WTC11 (cell line): ENCODE data around the gene HMCN1. TPM values are rescaled to one million over a fixed set of nuclear protein-coding genes. Genes with fewer than 3 reads are reported as not detected.
A peak's percentile ranks its signal among the peaks of the same experiment; 100 is the strongest.

ENCODE experiments used
- ATAC-seq: fragments of 200-7000 bp; cut with Tn5 transposase; 2 replicates; pipeline ENCODE4 v1.10.0; 2021; ENCODE audit warnings: mild to moderate bottlenecking, moderate library complexity
- CTCF ChIA-PET: fragments of 300-600 bp; sonication (Branson Sonifier 250); formaldehyde crosslinking; loops from one replicate; lab custom pipeline; 2021; ENCODE audit warnings: antibody characterized with exemption; lab: Charles Lee
- POLR2A ChIA-PET: fragments of 350-600 bp; sonication (Branson Sonifier 250); formaldehyde crosslinking; loops from one replicate; lab custom pipeline; 2021; ENCODE audit warnings: antibody characterized with exemption; lab: Charles Lee
- DNase-seq: peaks from one replicate; pipeline ENCODE4 v3.0.0; 2021; ENCODE audit warnings: low spot score
- H3K27ac Mint-ChIP-seq: 2 replicates; pipeline ENCODE4 v1.8.0; 2021; ENCODE audit warnings: mixed read lengths
- H3K27me3 Mint-ChIP-seq: 2 replicates; pipeline ENCODE4 v1.8.0; 2021; ENCODE audit warnings: low read depth, mild to moderate bottlenecking, moderate library complexity, mixed read lengths
- H3K36me3 Mint-ChIP-seq: 2 replicates; pipeline ENCODE4 v1.8.0; 2021; ENCODE audit warnings: mixed read lengths
- H3K4me1 Mint-ChIP-seq: 2 replicates; pipeline ENCODE4 v1.8.0; 2022; ENCODE audit warnings: mixed read lengths
- H3K4me3 Mint-ChIP-seq: 2 replicates; pipeline ENCODE4 v1.8.0; 2021; ENCODE audit warnings: mild to moderate bottlenecking, moderate library complexity, mixed read lengths
- H3K9me3 Mint-ChIP-seq: 2 replicates; pipeline ENCODE4 v1.8.0; 2021; ENCODE audit warnings: mixed read lengths
- ARID4B ChIP-seq: sonication (generic); formaldehyde crosslinking; IDR thresholded peaks from 2 replicates; pipeline ENCODE4 v1.8.0; 2023; ENCODE audit warnings: missing genetic modification reagents, mild to moderate bottlenecking, borderline replicate concordance
- ATF2 ChIP-seq: sonication (generic); formaldehyde crosslinking; IDR thresholded peaks from 2 replicates; pipeline ENCODE4 v1.8.1; 2022; ENCODE audit warnings: low read depth, missing genetic modification reagents, borderline replicate concordance
- CTCF ChIP-seq: fragments of 200-600 bp; IDR thresholded peaks from 2 replicates; pipeline ENCODE4 v1.8.0; 2022; ENCODE audit warnings: antibody characterized with exemption
- ELF4 ChIP-seq: sonication (generic); formaldehyde crosslinking; IDR thresholded peaks from 2 replicates; pipeline ENCODE4 v1.8.1; 2022; ENCODE audit warnings: low read depth, mild to moderate bottlenecking, moderate library complexity, missing genetic modification reagents
- ERG ChIP-seq: fragments of 250-450 bp; sonication (Bioruptor Pico); IDR thresholded peaks from 2 replicates; pipeline ENCODE4 v1.8.0; 2021; ENCODE audit warnings: mild to moderate bottlenecking
- GTF2I ChIP-seq: fragments of 250-450 bp; sonication (Bioruptor Pico); conservative IDR thresholded peaks from 2 replicates; pipeline ENCODE4 v1.4.0; 2021; ENCODE audit warnings: mild to moderate bottlenecking
- HMGA2 ChIP-seq: fragments of 250-450 bp; sonication (Bioruptor Pico); IDR thresholded peaks from 2 replicates; pipeline ENCODE4 v1.4.0; 2021; ENCODE audit warnings: mild to moderate bottlenecking, moderate library complexity
- HMGXB4 ChIP-seq: sonication (generic); formaldehyde crosslinking; IDR thresholded peaks from 2 replicates; pipeline ENCODE4 v1.8.1; 2023; ENCODE audit warnings: mild to moderate bottlenecking, moderate library complexity, missing genetic modification reagents
- IRF2 ChIP-seq: sonication (generic); formaldehyde crosslinking; IDR thresholded peaks from 2 replicates; pipeline ENCODE4 v1.8.0; 2022; ENCODE audit warnings: low read depth, missing genetic modification reagents, borderline replicate concordance
- NFATC4 ChIP-seq: fragments of 250-450 bp; sonication (Bioruptor Pico); IDR thresholded peaks from 2 replicates; pipeline ENCODE4 v1.9.0; 2021; ENCODE audit warnings: mild to moderate bottlenecking
- NR3C1 ChIP-seq: sonication (generic); formaldehyde crosslinking; conservative IDR thresholded peaks from 2 replicates; pipeline ENCODE4 v1.8.1; 2023; ENCODE audit warnings: low read depth, mild to moderate bottlenecking, missing genetic modification reagents
- PREB ChIP-seq: sonication (generic); formaldehyde crosslinking; IDR thresholded peaks from 2 replicates; pipeline ENCODE4 v1.8.1; 2022; ENCODE audit warnings: mild to moderate bottlenecking, missing genetic modification reagents, moderate library complexity, borderline replicate concordance
- TEAD1 ChIP-seq: sonication (generic); formaldehyde crosslinking; IDR thresholded peaks from 2 replicates; pipeline ENCODE4 v1.8.0; 2022; ENCODE audit warnings: mild to moderate bottlenecking, missing genetic modification reagents
- TP53 ChIP-seq: sonication (generic); formaldehyde crosslinking; IDR thresholded peaks from 2 replicates; pipeline ENCODE4 v1.8.1; 2023; ENCODE audit warnings: mild to moderate bottlenecking, missing genetic modification reagents
- USF2 ChIP-seq: sonication (generic); formaldehyde crosslinking; IDR thresholded peaks from 2 replicates; pipeline ENCODE4 v1.8.1; 2023; ENCODE audit warnings: mild to moderate bottlenecking, missing genetic modification reagents, moderate library complexity
- ZMAT4 ChIP-seq: fragments of 250-450 bp; sonication (Bioruptor Pico); IDR thresholded peaks from 2 replicates; pipeline ENCODE4 v1.9.0; 2021; ENCODE audit warnings: mild to moderate bottlenecking
- ZNF121 ChIP-seq: sonication (generic); formaldehyde crosslinking; IDR thresholded peaks from 2 replicates; pipeline ENCODE4 v1.8.0; 2023; ENCODE audit warnings: missing genetic modification reagents
- ZNF263 ChIP-seq: sonication (generic); formaldehyde crosslinking; IDR thresholded peaks from 2 replicates; pipeline ENCODE4 v1.8.1; 2022; ENCODE audit warnings: low read depth, mild to moderate bottlenecking, moderate library complexity, missing genetic modification reagents
- ZNF416 ChIP-seq: fragments of 250-450 bp; sonication (Bioruptor Pico); IDR thresholded peaks from 2 replicates; pipeline ENCODE4 v1.9.0; 2021; ENCODE audit warnings: mild to moderate bottlenecking, inconsistent platforms
- ZNF671 ChIP-seq: fragments of 250-450 bp; sonication (Bioruptor Pico); IDR thresholded peaks from 2 replicates; pipeline ENCODE4 v1.8.0; 2021; ENCODE audit warnings: mild to moderate bottlenecking
- total RNA-seq: library from RNA; stranded (reverse); gene quantifications from 3 replicates; pipeline ENCODE4 v1.2.3, GENCODE V29; 2021

The HMCN1 gene
- total RNA-seq, 1 experiment from 2014 or later = 5.6 TPM

- TF ChIP-seq HMGXB4 (CRISPR knock-in tag) (no peak), NFATC4 (CRISPR knock-in tag) (no peak), TP53 (CRISPR knock-in tag) (no peak), ERG (CRISPR knock-in tag) (no peak), ZNF671 (CRISPR knock-in tag) (no peak), ZMAT4 (no peak), ZNF263 (no peak), USF2 (CRISPR knock-in tag) (no peak), NR3C1 (CRISPR knock-in tag) (no peak), ATF2 (CRISPR knock-in tag) (no peak), IRF2 (CRISPR knock-in tag) (no peak)
Measured at GRCh38 chr1:185812934-185813333, 78.7 kb downstream of the HMCN1 start (continued).

- Mint-ChIP-seq H3K4me3 (no peak overlapping the region), H3K27ac (no peak overlapping the region; the same call in 1 of the 2 replicates), H3K9me3 (no peaks in the 10 kb centered on the region), H3K27me3 (no peaks in the 10 kb centered on the region), H3K4me1 (peaks cover 16% of the 10 kb centered on the region)
- ATAC-seq (peak; percentile 88), DNase-seq (no peak)
- TF ChIP-seq ZNF416 (CRISPR knock-in tag) (no peak), CTCF (peak; percentile 38)
- TF ChIP-seq, all 79 proteins: peak for 1
- H3K36me3 Mint-ChIP-seq = no peaks in the 10 kb centered on the region
- POLR2A ChIA-PET = no interaction called here
- CTCF ChIA-PET = interaction anchor here (0.6 to 1.9 kb wide), 8 partner anchors 11 to 399 kb away, joined by 3 to 13 read pairs (median 3); no protein-coding TSS in a partner anchor
Measured at GRCh38 chr1:185813401-185813979, 79.3 kb downstream of the HMCN1 start.

GRCh38 chr1:185816460-185816859, 82.3 kb downstream of the HMCN1 start:
- peaks cover 3% of the 10 kb centered on the region; the same call in 1 of the 2 replicates for H3K9me3 Mint-ChIP-seq
- ATAC-seq = no peak
- no peaks in the 10 kb centered on the region for H3K27me3 Mint-ChIP-seq
- DNase-seq = no peak
- peaks cover 12% of the 10 kb centered on the region for H3K4me1 Mint-ChIP-seq
- POLR2A ChIA-PET = no interaction called here
- peaks cover 3% of the 10 kb centered on the region; the same call in 1 of the 2 replicates for H3K36me3 Mint-ChIP-seq
- no peak overlapping the region for H3K4me3 Mint-ChIP-seq
- CTCF ChIA-PET = interaction anchor here (1.6 kb wide), 1 partner anchor 396 kb away, joined by 4 read pairs; no protein-coding TSS in a partner anchor
- no peak overlapping the region for H3K27ac Mint-ChIP-seq
- no peak for TF ChIP-seq PREB (CRISPR knock-in tag)
- TF ChIP-seq GTF2I (CRISPR knock-in tag) = no peak
- TF ChIP-seq ZNF121 = no peak
- TF ChIP-seq ELF4 (CRISPR knock-in tag) = no peak
- no peak for TF ChIP-seq IRF2 (CRISPR knock-in tag)
- TF ChIP-seq HMGA2 (CRISPR knock-in tag) = no peak
- no peak for TF ChIP-seq TEAD1 (CRISPR knock-in tag)
- TF ChIP-seq ARID4B (CRISPR knock-in tag) = no peak
